Neural crest cell (in vitro differentiated cells): Measurements from ENCODE around the gene TPP2. TPM values are rescaled to one million over a fixed set of nuclear protein-coding genes. Genes with fewer than 3 reads are reported as not detected.

ENCODE experiments used
- DNase-seq: peaks from one replicate; pipeline ENCODE4 v3.0.0; 2021; ENCODE audit warnings: low read depth, mixed read lengths, low spot score
- H3K27ac Mint-ChIP-seq: one replicate; pipeline ENCODE4 v1.8.0; 2021; ENCODE audit warnings: mild to moderate bottlenecking, mixed read lengths; ENCODE audit not compliant: unreplicated experiment
- H3K27me3 Mint-ChIP-seq: 2 replicates; pipeline ENCODE4 v1.8.0; 2021; ENCODE audit warnings: low read depth, mild to moderate bottlenecking, mixed read lengths
- H3K36me3 Mint-ChIP-seq: 2 replicates; pipeline ENCODE4 v1.8.0; 2021; ENCODE audit warnings: low read depth, mild to moderate bottlenecking, mixed read lengths
- H3K4me1 Mint-ChIP-seq: 2 replicates; pipeline ENCODE4 v1.8.0; 2021; ENCODE audit warnings: mixed read lengths
- H3K4me3 Mint-ChIP-seq: one replicate; pipeline ENCODE4 v1.8.0; 2021; ENCODE audit warnings: mild to moderate bottlenecking, mixed read lengths
- H3K9me3 Mint-ChIP-seq: 2 replicates; pipeline ENCODE4 v1.8.0; 2021; ENCODE audit warnings: mixed read lengths
- total RNA-seq: library from RNA; stranded (reverse); gene quantifications from 2 replicates; pipeline ENCODE4 v1.2.1, GENCODE V29; 2021
- TF ChIP-seq, protein P1 (sequence below): fragments of 200-600 bp; sonication (generic); conservative IDR thresholded peaks from 2 replicates; pipeline ENCODE4 v1.5.0; 2021; ENCODE audit warnings: antibody characterized with exemption, mild to moderate bottlenecking

TPP2 gene
- total RNA-seq, 1 donor from 2014 or later = 62.7 TPM

DNA sequence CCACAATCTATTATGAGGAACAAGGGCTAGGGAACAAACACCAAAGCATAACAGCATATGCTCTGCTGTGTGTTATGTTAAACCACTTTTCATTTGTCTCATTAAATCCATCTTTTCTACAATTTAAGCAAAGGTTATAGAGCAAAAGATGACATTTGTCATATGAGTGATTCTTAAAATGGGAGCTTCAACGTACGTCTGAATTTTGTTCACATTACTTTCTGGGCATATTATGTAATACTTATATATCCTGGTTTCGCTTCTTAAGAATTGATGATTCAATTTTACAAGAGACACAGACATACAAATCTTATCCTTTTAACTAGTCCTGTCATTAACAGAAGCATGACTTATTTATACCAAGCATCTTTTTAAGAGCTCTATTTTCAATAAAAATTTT is 3.3 kb upstream of the TPP2 start:
- TF ChIP-seq, protein P1, sequence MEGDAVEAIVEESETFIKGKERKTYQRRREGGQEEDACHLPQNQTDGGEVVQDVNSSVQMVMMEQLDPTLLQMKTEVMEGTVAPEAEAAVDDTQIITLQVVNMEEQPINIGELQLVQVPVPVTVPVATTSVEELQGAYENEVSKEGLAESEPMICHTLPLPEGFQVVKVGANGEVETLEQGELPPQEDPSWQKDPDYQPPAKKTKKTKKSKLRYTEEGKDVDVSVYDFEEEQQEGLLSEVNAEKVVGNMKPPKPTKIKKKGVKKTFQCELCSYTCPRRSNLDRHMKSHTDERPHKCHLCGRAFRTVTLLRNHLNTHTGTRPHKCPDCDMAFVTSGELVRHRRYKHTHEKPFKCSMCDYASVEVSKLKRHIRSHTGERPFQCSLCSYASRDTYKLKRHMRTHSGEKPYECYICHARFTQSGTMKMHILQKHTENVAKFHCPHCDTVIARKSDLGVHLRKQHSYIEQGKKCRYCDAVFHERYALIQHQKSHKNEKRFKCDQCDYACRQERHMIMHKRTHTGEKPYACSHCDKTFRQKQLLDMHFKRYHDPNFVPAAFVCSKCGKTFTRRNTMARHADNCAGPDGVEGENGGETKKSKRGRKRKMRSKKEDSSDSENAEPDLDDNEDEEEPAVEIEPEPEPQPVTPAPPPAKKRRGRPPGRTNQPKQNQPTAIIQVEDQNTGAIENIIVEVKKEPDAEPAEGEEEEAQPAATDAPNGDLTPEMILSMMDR = no peak
- no peak for DNase-seq
- H3K27ac Mint-ChIP-seq = no peak overlapping the region
- H3K4me3 Mint-ChIP-seq = peak overlapping the region; percentile 63
- no peaks in the 10 kb centered on the region for H3K36me3 Mint-ChIP-seq
- peaks cover 24% of the 10 kb centered on the region for H3K4me1 Mint-ChIP-seq
- H3K27me3 Mint-ChIP-seq = no peaks in the 10 kb centered on the region
- no peaks in the 10 kb centered on the region for H3K9me3 Mint-ChIP-seq

DNA sequence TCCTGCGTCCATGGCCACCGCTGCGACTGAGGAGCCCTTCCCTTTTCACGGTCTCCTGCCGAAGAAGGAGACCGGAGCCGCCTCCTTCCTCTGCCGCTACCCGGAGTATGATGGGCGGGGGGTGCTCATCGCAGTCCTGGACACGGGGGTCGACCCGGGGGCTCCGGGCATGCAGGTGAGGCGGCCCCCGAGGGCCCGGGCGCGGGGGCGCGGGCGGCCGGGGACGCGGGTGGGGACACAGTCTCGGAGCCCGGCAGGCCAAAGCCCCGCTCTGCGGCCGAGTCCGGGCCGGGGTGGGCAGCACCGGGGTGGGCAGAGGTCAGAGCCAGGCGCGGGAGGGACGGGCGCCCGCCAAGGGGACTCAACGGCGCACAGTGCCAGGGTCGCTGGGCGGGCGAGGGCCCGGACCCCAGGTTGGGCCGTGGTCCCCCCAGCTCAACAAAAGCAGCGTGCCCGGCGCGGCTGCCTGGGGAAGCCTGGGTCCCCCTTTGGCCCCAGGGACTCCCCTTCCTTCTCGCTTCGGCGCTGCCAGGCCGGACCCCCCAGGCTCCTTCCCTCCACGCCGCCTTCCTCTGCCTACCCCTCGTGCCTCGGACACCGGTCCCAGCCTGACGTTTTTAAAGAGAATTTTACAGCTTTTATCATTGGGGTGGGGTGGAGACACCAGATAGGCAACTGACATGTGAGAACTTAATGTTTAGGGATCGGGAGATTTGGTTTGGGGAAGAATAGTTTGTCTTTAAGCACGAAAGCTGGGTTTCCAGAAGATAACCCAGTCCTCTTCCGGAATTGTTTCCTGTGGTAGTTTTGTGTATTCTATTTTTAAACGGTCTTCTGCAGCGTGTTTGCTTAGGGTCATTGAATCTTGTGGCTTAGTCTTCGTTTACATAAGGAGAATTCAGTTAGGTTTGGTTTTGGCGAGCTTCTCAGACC is 509 bp downstream of the TPP2 start:
- H3K4me1 Mint-ChIP-seq = peaks cover 52% of the 10 kb centered on the region
- H3K27me3 Mint-ChIP-seq = no peaks in the 10 kb centered on the region
- TF ChIP-seq, protein P1 = no peak
- no peaks in the 10 kb centered on the region for H3K36me3 Mint-ChIP-seq
- peak; percentile 17 for DNase-seq
- no peaks in the 10 kb centered on the region for H3K9me3 Mint-ChIP-seq
- peak overlapping the region; percentile 89 for H3K27ac Mint-ChIP-seq
- H3K4me3 Mint-ChIP-seq = peak overlapping the region; percentile 100

DNA sequence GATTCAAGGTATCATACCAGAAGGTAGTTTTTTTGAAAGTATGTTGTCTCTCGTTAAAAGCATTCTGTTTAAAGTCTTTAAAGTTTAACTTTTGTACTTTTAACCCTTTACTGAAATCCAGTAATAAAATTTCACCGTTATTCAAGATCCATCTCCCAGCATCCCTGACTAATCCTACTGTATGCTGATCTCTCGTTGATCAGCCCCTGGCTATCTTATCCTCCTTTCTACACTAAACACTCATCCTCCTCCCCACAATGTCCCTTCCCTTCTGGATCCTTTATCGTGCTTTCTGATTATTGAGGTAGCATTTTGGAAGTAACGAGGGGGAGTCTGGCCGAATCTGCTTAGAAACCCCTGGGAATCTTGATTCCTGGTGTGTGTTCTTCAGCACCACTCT is 1.3 kb downstream of the TPP2 start:
- Mint-ChIP-seq H3K27ac (peak overlapping the region; percentile 92), H3K36me3 (peaks cover under 1% of the 10 kb centered on the region), H3K27me3 (no peaks in the 10 kb centered on the region), H3K9me3 (no peaks in the 10 kb centered on the region), H3K4me3 (peak overlapping the region; percentile 93), H3K4me1 (peaks cover 59% of the 10 kb centered on the region)
- TF ChIP-seq, protein P1 = no peak
- no peak for DNase-seq

DNA sequence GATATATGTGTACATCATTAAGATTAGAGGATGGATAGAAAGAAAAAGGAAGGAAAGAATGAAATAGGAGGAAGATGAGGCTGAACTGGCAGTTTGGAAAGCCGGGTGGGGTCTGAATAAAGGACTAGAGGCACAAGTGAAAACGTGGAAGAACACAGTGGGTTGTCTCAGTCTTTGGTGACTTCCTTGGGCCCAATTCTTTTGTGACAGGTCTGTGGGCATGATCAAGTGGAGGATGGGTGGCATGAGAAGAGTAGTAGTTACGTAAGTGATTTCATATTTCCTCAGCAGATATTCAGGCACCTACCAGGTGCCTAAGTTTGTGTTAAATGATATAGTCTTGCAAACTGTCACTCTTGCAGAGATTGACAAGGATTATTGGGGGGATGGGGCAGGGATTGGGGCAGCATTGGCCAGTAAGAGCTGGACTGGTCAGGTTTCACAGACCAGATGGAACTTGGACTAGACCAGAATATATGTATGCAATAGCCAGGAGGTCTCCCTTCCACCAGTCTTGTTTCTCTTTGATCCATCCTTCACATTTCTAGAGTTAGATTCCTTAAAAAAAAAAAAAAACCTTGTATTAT is 2.7 kb downstream of the TPP2 start:
- Mint-ChIP-seq H3K4me1 (peaks cover 65% of the 10 kb centered on the region), H3K36me3 (peaks cover 6% of the 10 kb centered on the region), H3K27ac (no peak overlapping the region), H3K4me3 (peak overlapping the region; percentile 93), H3K9me3 (no peaks in the 10 kb centered on the region), H3K27me3 (no peaks in the 10 kb centered on the region)
- TF ChIP-seq, protein P1 = no peak
- no peak for DNase-seq

DNA sequence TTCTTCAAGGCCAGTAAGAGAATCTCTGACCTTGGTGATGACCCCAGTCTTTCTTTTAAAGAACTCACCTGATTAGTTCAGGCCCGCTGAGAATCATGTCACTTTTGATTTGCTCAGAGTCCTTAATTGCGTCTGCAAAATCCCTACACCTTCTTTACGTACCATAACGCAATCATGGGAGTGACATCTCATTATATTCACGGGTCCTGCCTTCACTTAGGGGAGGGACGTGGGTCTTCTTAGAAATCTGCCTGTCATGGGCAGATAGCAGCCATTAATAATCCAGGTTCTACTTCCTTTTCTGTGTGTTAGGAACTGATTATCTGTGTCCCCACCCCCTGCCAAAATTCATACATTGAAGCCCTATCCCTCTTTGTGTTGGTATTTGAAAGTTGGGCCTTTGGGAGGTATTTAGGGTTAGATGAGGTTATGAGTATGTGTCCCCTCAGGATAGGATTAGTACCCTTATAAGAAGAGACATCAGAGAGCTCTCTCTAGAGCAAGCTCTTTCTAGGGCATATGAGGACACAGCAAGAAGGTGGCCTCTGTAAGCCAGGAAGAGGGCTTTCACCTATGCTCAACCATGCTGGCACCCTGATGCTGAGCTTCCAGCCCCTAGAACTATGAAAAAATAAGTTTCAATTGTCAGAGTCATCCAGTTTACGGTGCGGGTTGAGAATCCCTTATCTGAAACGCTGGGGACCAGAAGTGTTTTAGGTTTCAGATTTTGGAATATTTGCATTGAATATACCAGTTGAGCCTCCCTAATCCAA is 9.9 kb downstream of the TPP2 start:
- Mint-ChIP-seq H3K27me3 (no peaks in the 10 kb centered on the region), H3K9me3 (no peaks in the 10 kb centered on the region), H3K4me1 (peaks cover 16% of the 10 kb centered on the region), H3K4me3 (peak overlapping the region; percentile 15), H3K36me3 (peaks cover 30% of the 10 kb centered on the region), H3K27ac (peak overlapping the region; percentile 40)
- DNase-seq = no peak
- TF ChIP-seq, protein P1 = no peak
